Measurements from ENCODE around the gene BAIAP2L1.

The BAIAP2L1 gene

GRCh38 chr7:98295467-98296192, 105.3 kb downstream of the BAIAP2L1 start:
- DNase-seq (ENCODE audit: low read depth in 2 of 2, low spot score in 1 of 2): no peak

- no peak for DNase-seq (ENCODE audit: low read depth in 2 of 2, low spot score in 1 of 2)
Measured at GRCh38 chr7:98294798-98295382, 106.0 kb downstream of the BAIAP2L1 start.

DNA sequence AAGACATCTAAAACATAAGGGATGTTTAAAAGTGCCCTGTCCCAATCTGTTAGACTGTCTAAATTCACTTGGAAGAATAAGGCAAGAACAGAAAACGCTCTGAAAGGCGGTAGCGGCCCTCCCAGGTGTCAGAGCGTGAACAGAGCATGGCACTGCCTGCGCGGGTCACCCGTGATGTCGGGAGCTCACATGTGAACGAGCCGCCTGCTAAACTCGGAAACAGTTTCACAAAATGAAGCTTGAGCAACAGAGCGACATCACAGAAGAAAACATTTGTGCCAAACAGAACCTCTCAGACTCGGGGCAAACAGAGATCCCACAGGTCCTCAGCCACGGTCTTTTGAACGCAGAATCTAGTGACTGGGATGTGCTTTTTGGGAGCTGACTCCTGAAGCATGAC, 106.6 kb downstream of the BAIAP2L1 start:
- DNase-seq (ENCODE audit: low read depth in 2 of 2, low spot score in 1 of 2): no peak

GRCh38 chr7:98293746-98294145, 107.1 kb downstream of the BAIAP2L1 start:
- no peak for DNase-seq (ENCODE audit: low read depth in 2 of 2, low spot score in 1 of 2)

GRCh38 chr7:98293265-98293664, 107.6 kb downstream of the BAIAP2L1 start:
- no peak for DNase-seq (ENCODE audit: low read depth in 2 of 2, low spot score in 1 of 2)

DNA sequence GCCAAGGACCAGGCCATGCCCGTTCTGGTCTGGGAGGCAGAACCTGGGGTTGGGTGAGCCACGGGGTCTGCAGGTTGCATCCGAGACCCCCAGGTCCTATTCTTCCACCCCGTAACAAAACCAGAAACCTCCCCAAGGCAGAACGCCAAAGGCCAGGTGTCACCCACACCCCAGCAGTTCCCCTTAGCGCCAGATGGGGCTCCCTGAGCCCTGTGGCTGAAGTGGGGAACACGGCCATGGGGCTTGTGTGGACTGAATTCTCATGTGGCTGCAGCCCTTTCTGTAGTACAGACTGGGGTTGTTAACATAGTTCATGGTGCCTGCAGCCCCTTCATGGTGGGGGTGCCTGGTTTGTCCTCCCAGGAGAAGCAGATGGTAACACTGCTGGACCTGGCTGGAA, 109.2 kb downstream of the BAIAP2L1 start:
- DNase-seq (ENCODE audit: low read depth in 2 of 2, low spot score in 1 of 2): no peak

DNA sequence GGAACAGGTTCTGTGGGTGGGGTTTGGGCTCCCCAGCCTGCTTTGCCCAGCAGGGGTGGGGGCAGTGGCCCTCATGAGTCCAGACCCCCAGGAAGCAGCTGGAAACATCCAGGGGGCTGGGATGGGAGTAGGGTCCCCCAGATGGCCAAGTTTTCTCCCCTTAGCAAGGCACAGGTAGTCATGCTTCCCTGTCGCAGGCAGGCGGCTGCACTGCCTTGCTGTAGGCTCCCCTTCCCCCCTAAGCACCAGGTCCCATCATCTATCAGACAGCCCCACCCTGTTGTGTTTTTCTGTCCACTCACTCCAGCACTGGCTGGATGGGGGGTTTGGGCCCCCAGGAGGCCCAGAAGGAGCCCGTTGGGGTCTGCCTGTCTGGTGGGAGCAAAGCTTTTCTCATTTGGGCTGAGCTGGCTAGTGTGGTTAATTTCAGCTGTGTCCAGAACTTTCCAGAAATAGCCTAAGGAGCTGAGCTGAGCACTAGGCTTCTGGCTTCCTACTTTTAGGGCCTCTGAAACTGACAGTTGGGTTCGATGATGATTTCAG, 111.5 kb downstream of the BAIAP2L1 start:
- DNase-seq (ENCODE audit: low read depth in 2 of 2, low spot score in 1 of 2): no peak

GRCh38 chr7:98288064-98288823, 112.6 kb downstream of the BAIAP2L1 start:
- DNase-seq (ENCODE audit: low read depth in 2 of 2, low spot score in 1 of 2): no peak

GRCh38 chr7:98287486-98287959, 113.4 kb downstream of the BAIAP2L1 start:
- DNase-seq (ENCODE audit: low read depth in 2 of 2, low spot score in 1 of 2): no peak

DNA sequence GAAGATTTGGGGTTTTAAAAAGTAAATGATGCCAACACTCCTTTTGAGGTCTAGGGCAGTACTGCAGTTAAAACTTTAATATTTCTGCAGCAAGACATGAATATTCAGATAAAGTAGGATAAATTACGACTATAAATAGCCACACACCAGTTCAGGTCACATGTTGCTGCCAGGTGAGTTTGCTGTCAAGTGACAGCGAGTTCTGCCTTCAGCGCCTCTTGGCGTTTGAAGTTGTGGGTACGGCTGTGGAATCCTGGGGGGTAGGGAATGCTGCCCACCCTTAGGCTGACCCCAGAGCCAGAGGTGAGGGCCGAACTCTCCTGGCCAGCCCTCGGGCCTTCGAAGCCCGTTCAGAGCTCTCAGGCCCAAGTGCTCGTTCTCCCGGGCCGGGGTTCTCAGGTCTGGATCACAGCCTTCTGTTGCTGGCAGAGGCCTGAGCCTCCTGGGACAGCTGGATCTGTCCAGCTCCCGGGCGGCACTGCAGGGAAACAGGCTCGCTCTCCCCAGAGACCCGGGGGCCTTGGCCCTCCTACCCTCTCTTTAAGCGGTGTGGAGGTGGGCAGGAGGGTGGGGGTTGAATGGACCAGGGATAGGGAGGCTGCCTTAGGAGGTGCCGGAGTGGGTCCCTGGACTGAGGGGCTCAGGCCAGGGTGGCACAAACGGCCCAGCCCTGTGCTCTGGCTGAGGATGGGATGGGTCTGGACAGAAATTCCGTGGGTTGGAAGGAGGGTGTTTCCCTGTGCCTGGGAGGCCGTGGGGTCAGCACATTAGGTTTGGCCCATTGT, 114.0 kb downstream of the BAIAP2L1 start:
- DNase-seq (ENCODE audit: low read depth in 2 of 2, low spot score in 1 of 2): no peak

- DNase-seq (ENCODE audit: low read depth in 2 of 2, low spot score in 1 of 2): no peak
Measured at GRCh38 chr7:98286093-98286539, 114.8 kb downstream of the BAIAP2L1 start.

GRCh38 chr7:98285157-98286092, 115.5 kb downstream of the BAIAP2L1 start:
- no peak for DNase-seq (ENCODE audit: low read depth in 2 of 2, low spot score in 1 of 2)

DNA sequence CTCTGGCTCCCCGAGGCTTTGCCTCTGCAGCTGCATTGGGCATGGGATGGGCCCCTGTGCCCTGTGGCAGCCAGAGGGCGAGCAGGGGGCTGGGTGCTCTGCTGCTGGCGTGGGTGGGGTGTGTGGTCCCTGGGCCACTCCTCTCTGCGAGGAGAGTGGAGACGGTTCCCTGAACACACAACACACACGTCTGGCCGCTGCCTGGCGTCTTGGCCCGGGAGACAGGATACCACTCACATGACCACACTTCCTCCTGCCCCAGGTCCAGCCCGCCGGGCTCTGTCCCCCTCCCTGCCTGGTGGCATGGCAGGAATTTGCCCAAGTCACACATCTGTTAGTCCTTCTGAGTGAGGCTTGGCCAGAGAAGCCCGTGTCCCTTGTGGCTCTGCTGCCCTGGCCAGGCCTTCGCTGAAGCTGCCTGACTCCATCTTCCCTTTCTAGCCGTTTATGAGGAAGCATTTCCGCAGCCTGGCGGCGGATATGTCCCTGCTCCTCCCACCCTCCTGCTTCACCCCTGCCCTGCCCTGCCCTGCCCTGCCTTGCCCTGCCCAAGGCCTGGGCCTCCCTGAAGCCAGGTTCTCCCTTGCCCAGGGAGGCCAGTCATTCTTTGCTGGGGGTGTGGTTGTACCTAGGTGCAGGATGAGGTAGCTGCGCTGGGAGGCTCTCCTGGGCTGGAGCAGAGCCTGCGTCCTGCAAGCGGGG, 116.4 kb downstream of the BAIAP2L1 start:
- no peak for DNase-seq (ENCODE audit: low read depth in 2 of 2, low spot score in 1 of 2)

- DNase-seq (ENCODE audit: low read depth in 2 of 2, low spot score in 1 of 2): no peak
Measured at GRCh38 chr7:98283887-98284222, 117.0 kb downstream of the BAIAP2L1 start.

DNA sequence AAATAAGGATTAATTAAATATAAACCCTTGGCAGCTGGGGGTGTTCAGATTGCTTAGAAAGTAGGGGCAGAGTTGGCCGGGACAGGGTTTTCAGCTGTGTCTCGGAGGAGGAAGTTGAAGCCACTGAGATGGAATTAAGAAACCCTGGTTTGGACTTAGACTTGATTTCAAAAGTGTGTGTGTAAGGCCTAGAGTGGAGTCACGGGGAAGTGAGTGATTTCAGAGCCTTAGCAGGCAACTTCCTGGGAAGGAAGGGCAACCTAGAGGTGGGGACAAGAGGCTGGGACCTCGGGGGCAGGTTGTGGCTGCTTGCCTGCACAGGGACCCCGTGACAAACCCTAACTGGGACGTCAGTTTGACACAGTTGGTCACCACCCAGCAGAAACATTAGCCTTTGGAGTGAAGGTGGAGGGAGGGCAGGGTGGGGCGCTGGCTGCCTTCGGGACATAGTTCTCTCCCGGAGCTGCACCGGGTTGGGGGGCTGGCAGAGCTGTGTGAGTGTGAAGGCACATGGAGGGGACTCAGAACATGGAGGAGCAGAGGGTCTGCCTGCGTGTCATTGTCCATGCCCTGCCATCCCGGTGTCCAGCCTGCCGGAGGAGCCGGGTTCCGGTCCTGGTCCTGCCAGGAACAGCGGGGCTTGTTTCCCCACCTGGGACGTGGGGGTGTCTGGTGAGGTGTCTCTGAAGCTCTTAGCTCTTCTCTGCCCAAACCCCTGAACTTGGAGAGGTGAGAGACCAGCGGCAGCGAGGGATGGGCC, 117.6 kb downstream of the BAIAP2L1 start:
- no peak for DNase-seq (ENCODE audit: low read depth in 2 of 2, low spot score in 1 of 2)

DNA sequence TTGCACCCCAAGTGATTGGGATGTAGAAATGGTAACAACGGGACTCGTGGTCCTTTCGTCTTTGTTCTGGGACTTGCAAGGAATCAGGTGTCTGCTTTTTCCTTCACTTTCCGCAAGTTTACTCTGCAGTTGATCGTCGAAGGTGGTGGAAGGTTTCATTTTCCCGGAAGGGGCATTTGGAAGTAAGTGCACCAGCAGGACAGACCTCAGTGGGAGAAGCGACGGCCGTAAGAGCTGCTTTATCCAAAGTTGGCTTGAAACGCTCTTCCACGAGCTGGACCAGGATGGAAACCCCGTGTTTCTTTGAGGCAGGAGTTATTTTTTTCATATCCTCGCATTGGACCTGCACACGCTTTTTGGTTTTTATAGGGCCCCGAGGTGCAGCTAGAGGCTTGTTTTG, 118.2 kb downstream of the BAIAP2L1 start:
- no peak for DNase-seq (ENCODE audit: low read depth in 2 of 2, low spot score in 1 of 2)

- no peak for DNase-seq (ENCODE audit: low read depth in 2 of 2, low spot score in 1 of 2)
Measured at GRCh38 chr7:98281757-98282606, 118.9 kb downstream of the BAIAP2L1 start.
